T-cell (primary cell): ENCODE data around the gene CALHM2. TPM values are rescaled to one million over a fixed set of nuclear protein-coding genes. Genes with fewer than 3 reads are reported as not detected.
A peak's percentile ranks its signal among the peaks of the same experiment; 100 is the strongest.

Experiments used
- ATAC-seq, 4 experiments: fragments of 200-7000 bp in 3 of 4; fragments of 150-1000 bp in 1 of 4; cut with Tn5 transposase; replicated peaks in 1 of 4; 1 replicate in 3 of 4; 2 replicates in 1 of 4; pipeline ENCODE4 v1.10.0; 2021; ENCODE audit warnings: moderate library complexity in 3 of 4, mild to moderate bottlenecking in 2 of 4, moderate number of reproducible peaks in 1 of 4
- CTCF ChIA-PET, 2 donors: fragments of 300-600 bp; sonication (Branson Sonifier 250); formaldehyde crosslinking; loops; one replicate each; lab custom pipeline; 2022; ENCODE audit warnings: antibody characterized with exemption in 2 of 2; lab: Charles Lee
- POLR2A ChIA-PET, 2 donors: fragments of 300-600 bp; sonication (Branson Sonifier 250); formaldehyde crosslinking; loops; one replicate each; lab custom pipeline; 2022; ENCODE audit warnings: antibody characterized with exemption in 2 of 2; lab: Charles Lee
- DNase-seq, 35 experiments: peaks; one replicate each; pipeline versions ENCODE4 v3.0.0 to v3.0.0-alpha.2; 2013 to 2023
- H3K27ac ChIP-seq: one replicate; pipeline ENCODE4 v1.5.1; 2013; ENCODE audit warnings: low read length
- H3K27me3 ChIP-seq, 2 experiments: replicated peaks in 1 of 2; 1 replicate in 1 of 2; 2 replicates in 1 of 2; pipeline versions ENCODE4 v1.6.1 to v1.7.0; 2013; ENCODE audit warnings: low read length in 1 of 2, mixed read lengths in 1 of 2; ENCODE audit not compliant: control insufficient read depth in 2 of 2, insufficient read depth in 2 of 2; ENCODE audit errors: extremely low read depth in 1 of 2
- H3K36me3 ChIP-seq, 2 donors: 1 replicate in 1 of 2; 2 replicates in 1 of 2; pipeline versions ENCODE4 v1.6.1 to v1.7.0; 2013; ENCODE audit warnings: low read length in 1 of 2; ENCODE audit not compliant: control insufficient read depth in 2 of 2, insufficient read depth in 1 of 2; ENCODE audit errors: extremely low read depth in 1 of 2
- H3K4me1 ChIP-seq, 2 experiments: 1 replicate in 1 of 2; 2 replicates in 1 of 2; pipeline versions ENCODE4 v1.6.1 to v1.7.0; 2013; ENCODE audit warnings: low read length in 2 of 2, mixed read lengths in 1 of 2; ENCODE audit not compliant: insufficient read depth in 2 of 2, control insufficient read depth in 1 of 2; ENCODE audit errors: extremely low read depth in 1 of 2
- H3K4me3 ChIP-seq, 2 donors: 1 replicate in 1 of 2; 2 replicates in 1 of 2; pipeline versions ENCODE4 v1.5.1 to v1.7.0; 2013; ENCODE audit warnings: mild to moderate bottlenecking in 2 of 2, low read length in 1 of 2, moderate library complexity in 1 of 2; ENCODE audit not compliant: control insufficient read depth in 1 of 2; ENCODE audit errors: extremely low read depth in 1 of 2
- H3K9me3 ChIP-seq: 2 replicates; pipeline ENCODE4 v1.7.0; 2013
- H3K27ac Mint-ChIP-seq, 2 donors: one replicate each; pipeline ENCODE4 v1.8.0; 2020 to 2021; ENCODE audit warnings: mild to moderate bottlenecking in 2 of 2, mixed read lengths in 2 of 2
- H3K27me3 Mint-ChIP-seq, 2 donors: one replicate each; pipeline ENCODE4 v1.8.0; 2021 to 2022; ENCODE audit warnings: mixed read lengths in 2 of 2
- H3K36me3 Mint-ChIP-seq: one replicate; pipeline ENCODE4 v1.8.0; 2021; ENCODE audit warnings: mixed read lengths
- H3K4me1 Mint-ChIP-seq, 3 donors: one replicate each; pipeline ENCODE4 v1.8.0; 2020 to 2022; ENCODE audit warnings: mixed read lengths in 3 of 3, mild to moderate bottlenecking in 1 of 3
- H3K4me3 Mint-ChIP-seq, 3 donors: one replicate each; pipeline ENCODE4 v1.8.0; 2020 to 2022; ENCODE audit warnings: mild to moderate bottlenecking in 3 of 3, mixed read lengths in 3 of 3, moderate library complexity in 3 of 3
- H3K9me3 Mint-ChIP-seq, 3 donors: one replicate each; pipeline ENCODE4 v1.8.0; 2020 to 2022; ENCODE audit warnings: mixed read lengths in 3 of 3
- WGBS: methylation state at CpG from one replicate; pipeline ENCODE4 v1.1.5; 2013; ENCODE audit warnings: missing lambda C conversion rate; ENCODE audit not compliant: insufficient coverage; 5-methylcytosine and 5-hydroxymethylcytosine counted together
- total RNA-seq, 35 experiments: library from RNA in 6 of 35; stranded (reverse) in 6 of 35; fragments of 120-200 nt in 1 of 35; gene quantifications; one replicate each; pipeline versions ENCODE4 v1.2.1 to v1.2.4 and lab custom pipeline; 2013 to 2026

CALHM2 gene
- total RNA-seq, 5 donors from 2014 or later (not counting 1 experiment from before 2014, with no cell fraction given): 8.9 to 76.7 (median 46.8) TPM

GRCh38 chr10:103397191-103397825 lies 54.9 kb downstream of the CALHM2 start:
- no peak for ATAC-seq
- Histone ChIP-seq H3K4me3 (peak overlapping the region; percentile 90 to 95), H3K27me3 (no peaks in the 10 kb centered on the region), H3K36me3 (peaks cover 4 to 36% of the 10 kb centered on the region in 2 donors), H3K9me3 (no peaks in the 10 kb centered on the region), H3K27ac (peak overlapping the region; percentile 50), H3K4me1 (peaks cover 5 to 23% of the 10 kb centered on the region in 2 experiments)
- Mint-ChIP-seq H3K9me3 (no peaks in the 10 kb centered on the region), H3K4me3 (peak overlapping the region; percentile 95 to 99 (median 97)), H3K27ac (peak overlapping the region; percentile 92 to 96), H3K27me3 (no peaks in the 10 kb centered on the region), H3K4me1 (peaks cover 54 to 64% (median 60%) of the 10 kb centered on the region in 3 donors), H3K36me3 (peaks cover 25% of the 10 kb centered on the region)
- peak in 1 of 35 experiments; percentile 29 for DNase-seq
- POLR2A ChIA-PET: interaction anchor here in 1 of 2 donors (0.5 kb wide), 1 partner anchor 14 kb away, joined by 3 read pairs; no protein-coding TSS in a partner anchor
- CTCF ChIA-PET: no interaction called here
- 69% methylated on average over 17 of the region's 19 CpGs for WGBS

GRCh38 chr10:103396789-103397087 lies 55.4 kb downstream of the CALHM2 start:
- H3K27me3 ChIP-seq: no peaks in the 10 kb centered on the region
- Mint-ChIP-seq H3K9me3 (no peaks in the 10 kb centered on the region), H3K36me3 (peaks cover 25% of the 10 kb centered on the region), H3K4me1 (peaks cover 55 to 64% (median 60%) of the 10 kb centered on the region in 3 donors), H3K27ac (peak overlapping the region; percentile 92 to 96), H3K4me3 (peak overlapping the region; percentile 95 to 99 (median 97)), H3K27me3 (no peaks in the 10 kb centered on the region)
- CTCF ChIA-PET: no interaction called here
- POLR2A ChIA-PET: interaction anchor here in 1 of 2 donors (0.5 kb wide), 1 partner anchor 13 kb away, joined by 3 read pairs; no protein-coding TSS in a partner anchor
- H3K27ac ChIP-seq: peak overlapping the region; percentile 50
- ATAC-seq (no peak), DNase-seq (no peak)
- WGBS: 0% methylated on average over 5 of the region's 8 CpGs
- no peaks in the 10 kb centered on the region for H3K9me3 ChIP-seq
- peaks cover 4 to 35% of the 10 kb centered on the region in 2 donors for H3K36me3 ChIP-seq
- peak overlapping the region; percentile 90 to 95 for H3K4me3 ChIP-seq
- peaks cover 5 to 23% of the 10 kb centered on the region in 2 experiments for H3K4me1 ChIP-seq

Other genes with a start within 250 kb of the CALHM2 start
- gene RPEL1, start 206.5 kb downstream of the CALHM2 start, total RNA-seq: not detected
- gene INA, start 175.2 kb downstream of the CALHM2 start, total RNA-seq: not detected
- gene PCGF6, start 101.2 kb downstream of the CALHM2 start, total RNA-seq: 1 to 10 TPM; 4.7 to 8.3 (median 7.6) TPM
- gene TAF5, start 84.4 kb downstream of the CALHM2 start, total RNA-seq: 1 to 10 TPM; 5.6 to 7.0 (median 6.3) TPM
- gene ATP5MK, start 55.9 kb downstream of the CALHM2 start, total RNA-seq: 100 to 1,000 TPM; 119 to 142 (median 127) TPM
- 10 to 100 TPM; 24.0 to 53.3 (median 45.2) TPM for gene PDCD11, start 55.7 kb downstream of the CALHM2 start, total RNA-seq
- not detected for gene CALHM1, start 6.5 kb upstream of the CALHM2 start, total RNA-seq
- gene CALHM3, start 26.9 kb upstream of the CALHM2 start, total RNA-seq: not detected
- gene NEURL1, start 41.3 kb upstream of the CALHM2 start, total RNA-seq: 1 to 10 TPM in 1 of 5 donors, under 1 TPM in 4; 0.46 to 1.7 (median 0.84) TPM